Measurements from ENCODE around the gene CALM1. TPM values are rescaled to one million over a fixed set of nuclear protein-coding genes. Genes with fewer than 3 reads are reported as not detected.

The CALM1 gene
- 236 and 414 TPM in 2 replicates for total RNA-seq

DNA sequence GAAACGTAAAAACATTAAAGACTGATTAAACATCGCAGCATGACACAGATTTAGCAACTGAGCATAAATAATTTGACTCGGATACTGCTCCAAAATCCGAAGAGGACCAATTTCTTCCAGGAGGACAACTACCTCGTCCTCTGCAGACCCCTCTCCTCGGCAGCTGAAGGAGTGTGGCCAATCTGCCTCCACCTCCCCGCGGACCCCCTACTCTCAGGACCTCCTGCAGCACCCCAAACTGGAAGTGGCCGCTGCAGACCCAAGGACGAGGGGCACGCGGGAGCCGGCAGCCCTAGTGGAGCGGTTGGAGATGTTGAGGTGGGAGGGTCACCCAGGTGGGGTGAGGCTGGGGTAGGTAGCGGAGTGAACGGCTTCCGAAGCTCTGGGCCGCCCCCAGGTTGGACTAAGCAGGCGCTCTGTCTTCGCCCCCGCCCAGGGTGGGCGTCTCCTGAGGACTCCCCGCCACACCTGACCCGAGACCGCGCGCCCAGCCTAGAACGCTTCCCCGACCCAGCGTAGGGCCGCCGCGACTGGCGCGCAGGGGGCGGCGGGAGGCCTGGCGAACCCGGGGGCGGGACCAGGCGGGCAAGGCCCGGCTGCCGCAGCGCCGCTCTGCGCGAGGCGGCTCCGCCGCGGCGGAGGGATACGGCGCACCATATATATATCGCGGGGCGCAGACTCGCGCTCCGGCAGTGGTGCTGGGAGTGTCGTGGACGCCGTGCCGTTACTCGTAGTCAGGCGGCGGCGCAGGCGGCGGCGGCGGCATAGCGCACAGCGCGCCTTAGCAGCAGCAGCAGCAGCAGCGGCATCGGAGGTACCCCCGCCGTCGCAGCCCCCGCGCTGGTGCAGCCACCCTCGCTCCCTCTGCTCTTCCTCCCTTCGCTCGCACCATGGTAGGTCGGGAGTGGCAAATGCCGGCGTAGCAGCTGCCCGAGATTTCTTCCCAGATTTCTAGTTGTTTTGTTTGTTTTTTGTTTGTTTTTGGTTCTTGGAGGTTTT is at the start of gene CALM1:
CALM1 (plus strand) TSS at position 689 of the 999 bp plus-strand sequence; CDS start at position 891, 202 bp downstream.

Other genes with a start within 250 kb of the CALM1 start
- 139 and 289 TPM in 2 replicates for gene PSMC1, start 140.5 kb upstream of the CALM1 start, total RNA-seq
- 7.9 and 8.6 TPM in 2 replicates for gene NRDE2, start 65.1 kb upstream of the CALM1 start, total RNA-seq

Data from regular cardiac myocyte (primary cell).